Karpas-422 (cell line): ENCODE data around the gene IGIP. TPM values are rescaled to one million over a fixed set of nuclear protein-coding genes. Genes with fewer than 3 reads are reported as not detected.

Experiments
- DNase-seq: peaks from one replicate; pipeline ENCODE4 v3.0.0-alpha.2; 2015
- H2AFZ ChIP-seq: fragments of 200-600 bp; sonication (generic); 2 replicates; pipeline ENCODE4 v1.6.1; 2014; ENCODE audit warnings: antibody characterized with exemption, low read length, mixed read lengths
- H3K27ac ChIP-seq: fragments of 200-600 bp; sonication (generic); 2 replicates; pipeline ENCODE4 v1.5.1; 2014; ENCODE audit warnings: mild to moderate bottlenecking, low read length, moderate library complexity
- H3K27me3 ChIP-seq: fragments of 200-600 bp; sonication (generic); 2 replicates; pipeline ENCODE4 v1.6.1; 2014; ENCODE audit warnings: low read length, mixed read lengths
- H3K36me3 ChIP-seq: fragments of 200-600 bp; sonication (generic); 2 replicates; pipeline ENCODE4 v1.6.1; 2014; ENCODE audit warnings: low read length, mixed read lengths; ENCODE audit not compliant: insufficient read depth
- H3K4me1 ChIP-seq: fragments of 200-600 bp; sonication (generic); 2 replicates; pipeline ENCODE4 v1.6.1; 2014; ENCODE audit warnings: mild to moderate bottlenecking, low read length, mixed read lengths
- H3K4me2 ChIP-seq: fragments of 200-600 bp; sonication (generic); 2 replicates; pipeline ENCODE4 v1.6.1; 2014; ENCODE audit warnings: low read length, low read depth, mild to moderate bottlenecking; ENCODE audit not compliant: poor library complexity, severe bottlenecking
- H3K4me3 ChIP-seq: fragments of 200-600 bp; sonication (generic); 2 replicates; pipeline ENCODE4 v1.5.1; 2014; ENCODE audit warnings: mild to moderate bottlenecking, antibody characterized with exemption, low read length, mixed read lengths
- H3K79me2 ChIP-seq: fragments of 200-600 bp; sonication (generic); 2 replicates; pipeline ENCODE4 v1.6.1; 2014; ENCODE audit warnings: mild to moderate bottlenecking, low read length, mixed read lengths
- H3K9ac ChIP-seq: fragments of 200-600 bp; sonication (generic); 2 replicates; pipeline ENCODE4 v1.6.0; 2014; ENCODE audit warnings: low read length
- H3K9me2 ChIP-seq: fragments of 200-600 bp; sonication (generic), shearing (Covaris generic); replicated peaks from 2 replicates; pipeline ENCODE4 v1.6.0; 2014; ENCODE audit warnings: mild to moderate bottlenecking, low read length, moderate library complexity; ENCODE audit not compliant: insufficient read depth
- H3K9me3 ChIP-seq: fragments of 300-700, 200-600 bp; sonication (generic); 2 replicates; pipeline ENCODE4 v1.6.1; 2014; ENCODE audit warnings: low read length, mixed read lengths
- H4K20me1 ChIP-seq: fragments of 200-600 bp; sonication (generic); 2 replicates; pipeline ENCODE4 v1.6.1; 2014; ENCODE audit warnings: mild to moderate bottlenecking, antibody characterized with exemption, low read length, low read depth; ENCODE audit not compliant: insufficient read depth
- total RNA-seq: library from RNA; depleted of rRNA; stranded (reverse); fragments of >200 nt; shearing (Covaris generic); gene quantifications from 2 replicates; pipeline ENCODE4 v1.2.3, GENCODE V29; 2014; ENCODE audit warnings: low replicate concordance

The IGIP gene
- total RNA-seq, 1 experiment from 2014 or later: 3.9 TPM

DNA sequence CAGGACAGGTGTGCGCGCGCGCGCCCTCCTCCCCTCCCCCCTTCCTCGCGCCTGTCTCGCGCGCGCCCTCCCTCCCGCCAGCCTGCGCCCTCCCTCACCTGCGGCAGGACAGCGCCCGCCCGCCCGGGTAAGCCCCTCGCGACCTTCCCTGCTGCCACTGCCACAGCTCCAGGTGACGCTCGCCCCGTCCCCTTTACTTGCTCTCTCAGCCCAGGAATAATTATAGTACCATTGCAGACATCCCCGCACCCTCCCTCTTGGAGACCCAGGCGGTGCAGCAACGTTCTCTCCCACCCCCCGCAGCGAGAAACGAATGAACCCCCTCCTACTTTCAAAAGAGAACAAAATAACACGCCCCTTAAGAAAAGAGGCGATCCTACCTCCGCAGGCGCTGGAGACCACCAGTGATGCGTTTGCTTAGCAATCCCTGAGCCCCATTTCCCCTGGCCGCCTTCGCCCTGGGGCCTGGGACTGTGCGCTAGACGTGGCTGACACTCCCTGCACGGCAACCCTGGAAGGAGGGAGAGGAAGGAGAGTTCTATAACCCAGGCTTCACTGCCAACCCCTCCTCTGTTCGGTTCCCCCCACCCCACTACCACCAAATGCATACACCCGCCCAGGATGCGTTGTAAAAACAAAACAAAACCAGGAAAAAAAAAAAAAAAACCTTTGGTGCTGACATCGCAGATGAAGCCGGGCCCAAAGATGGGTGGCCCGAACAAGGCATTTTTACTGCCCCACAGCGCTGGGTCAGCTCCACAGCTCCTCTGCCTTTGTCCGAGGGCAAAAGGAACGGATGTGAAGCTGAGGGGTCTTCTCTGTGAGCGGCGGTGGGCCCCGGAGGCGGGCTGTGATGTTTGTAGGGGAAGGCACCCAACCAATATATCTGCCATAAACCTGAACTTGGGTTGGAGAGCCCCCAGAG, 17.4 kb upstream of the IGIP start:
- Histone ChIP-seq H3K9ac (peak overlapping the region; percentile 89), H3K4me3 (peak overlapping the region; percentile 69), H2AFZ (no peak overlapping the region), H3K4me1 (peaks cover 42% of the 10 kb centered on the region), H3K9me3 (no peaks in the 10 kb centered on the region), H3K27ac (no peak overlapping the region), H3K4me2 (peak overlapping the region; percentile 93), H4K20me1 (peaks cover 18% of the 10 kb centered on the region), H3K79me2 (no peaks in the 10 kb centered on the region; the same call in 1 of the 2 replicates), H3K27me3 (no peaks in the 10 kb centered on the region; the same call in 1 of the 2 replicates), H3K9me2 (no peaks in the 10 kb centered on the region), H3K36me3 (no peaks in the 10 kb centered on the region)
- DNase-seq: peak; percentile 47

DNA sequence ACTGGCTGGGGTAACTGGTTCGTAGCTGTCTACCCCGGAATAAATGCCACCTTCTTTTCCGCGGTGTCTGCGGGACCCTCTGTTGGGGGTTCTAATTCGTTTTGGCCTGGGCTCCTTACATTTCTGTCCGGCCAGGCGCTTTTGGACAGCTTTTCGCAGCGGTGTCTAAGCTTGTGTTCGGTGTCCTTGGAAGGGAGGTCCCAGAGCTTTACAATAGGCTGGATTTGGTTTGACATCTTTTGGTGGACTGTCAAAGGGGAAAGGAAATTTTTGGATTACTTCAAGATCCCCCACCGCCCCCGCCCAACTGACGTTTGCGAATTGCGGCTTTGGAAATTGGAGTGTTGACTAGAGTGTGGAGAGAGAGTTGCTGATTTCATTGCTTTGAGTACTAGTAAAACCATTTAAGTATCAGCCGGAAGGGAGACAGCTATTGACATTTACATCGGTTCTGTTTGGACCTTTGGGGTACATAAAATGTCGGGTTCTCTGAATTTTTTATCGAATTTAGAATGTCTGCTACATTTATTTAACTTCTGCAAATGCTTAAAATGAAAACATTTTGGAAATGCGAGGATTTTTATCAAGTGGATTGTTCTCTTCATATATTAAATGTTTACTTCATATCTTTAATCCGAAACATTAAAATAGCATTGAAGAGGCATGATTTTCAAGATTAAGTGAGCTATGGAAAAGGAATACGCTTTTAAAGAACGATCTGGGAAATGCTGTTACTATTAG, 16.5 kb upstream of the IGIP start:
- Histone ChIP-seq H3K9me3 (no peaks in the 10 kb centered on the region), H4K20me1 (peaks cover 18% of the 10 kb centered on the region), H3K9ac (peak overlapping the region; percentile 89), H3K36me3 (no peaks in the 10 kb centered on the region), H3K27ac (no peak overlapping the region), H3K9me2 (no peaks in the 10 kb centered on the region), H3K4me1 (peaks cover 44% of the 10 kb centered on the region), H3K27me3 (no peaks in the 10 kb centered on the region; the same call in 1 of the 2 replicates), H2AFZ (no peak overlapping the region), H3K4me3 (peak overlapping the region; percentile 69), H3K4me2 (peak overlapping the region; percentile 93), H3K79me2 (no peaks in the 10 kb centered on the region; the same call in 1 of the 2 replicates)
- no peak for DNase-seq

DNA sequence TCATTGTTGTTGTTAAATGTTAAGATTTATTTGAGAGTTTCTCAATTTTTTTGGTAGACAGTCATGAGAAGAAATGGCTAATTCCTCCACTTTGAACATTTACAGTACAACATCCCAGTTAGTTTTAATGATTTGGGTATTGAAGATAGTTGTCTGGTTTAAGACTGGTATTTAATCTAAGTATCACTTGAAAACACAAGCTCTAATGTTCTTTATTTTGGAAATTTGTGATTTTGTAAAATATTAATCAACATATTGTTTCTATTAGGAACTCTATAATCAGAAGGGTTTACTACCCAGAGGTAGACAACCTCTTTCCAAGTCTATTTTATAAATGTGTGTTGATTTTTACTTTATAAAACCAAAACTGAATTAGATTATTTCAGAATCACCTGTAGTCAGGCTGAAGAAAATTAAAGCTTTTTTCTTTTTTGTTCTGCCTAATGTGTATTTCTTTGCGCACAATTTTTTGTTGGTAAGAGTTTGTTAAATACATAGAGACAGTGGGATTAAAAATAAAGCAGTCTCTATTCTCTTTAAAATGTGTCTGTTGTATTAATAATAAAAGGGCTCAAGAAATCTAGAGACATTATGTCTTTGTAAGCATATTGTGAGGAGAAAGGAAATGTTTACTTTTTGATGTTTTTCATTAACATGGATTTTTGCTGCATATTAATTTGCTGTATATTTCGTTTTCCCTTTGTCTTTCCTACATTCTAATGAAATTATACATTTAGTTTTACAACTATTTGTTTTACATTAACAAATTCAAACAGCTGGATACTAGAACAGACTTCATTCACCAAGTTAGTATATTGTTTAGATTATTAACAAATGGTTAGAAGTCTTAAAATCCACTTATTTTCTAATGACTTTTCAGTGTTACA, 15.7 kb upstream of the IGIP start:
- H3K9ac ChIP-seq: no peak overlapping the region
- peaks cover 52% of the 10 kb centered on the region for H3K4me1 ChIP-seq
- H3K4me3 ChIP-seq: no peak overlapping the region

DNA sequence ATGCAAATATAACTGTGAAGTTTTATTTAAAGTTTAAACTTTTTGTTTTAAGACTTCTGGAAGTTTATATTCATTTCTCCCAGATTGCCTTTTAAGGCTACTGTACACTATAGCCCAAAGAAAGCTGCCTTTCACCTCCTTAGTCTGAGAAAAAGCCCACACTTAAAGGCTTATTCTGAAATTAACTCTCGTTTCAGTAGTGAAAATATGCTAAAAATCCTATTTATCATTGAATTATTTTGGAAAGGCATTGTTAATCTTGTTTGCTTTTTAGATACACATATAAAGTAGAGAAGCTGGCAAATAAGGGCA, 15.1 kb upstream of the IGIP start:
- Histone ChIP-seq H3K4me2 (no peak overlapping the region), H4K20me1 (peaks cover 23% of the 10 kb centered on the region)

More for the DNA sequence above, 15.7 kb upstream of the IGIP start:
- no peaks in the 10 kb centered on the region; the same call in 1 of the 2 replicates for H3K27me3 ChIP-seq
- peaks cover 22% of the 10 kb centered on the region for H4K20me1 ChIP-seq
- no peaks in the 10 kb centered on the region for H3K9me3 ChIP-seq
- H3K9me2 ChIP-seq: no peaks in the 10 kb centered on the region
- peak overlapping the region; percentile 93 for H3K4me2 ChIP-seq
- DNase-seq: no peak
- H3K36me3 ChIP-seq: no peaks in the 10 kb centered on the region
- H3K79me2 ChIP-seq: no peaks in the 10 kb centered on the region; the same call in 1 of the 2 replicates
- H3K27ac ChIP-seq: no peak overlapping the region
- no peak overlapping the region for H2AFZ ChIP-seq

DNA sequence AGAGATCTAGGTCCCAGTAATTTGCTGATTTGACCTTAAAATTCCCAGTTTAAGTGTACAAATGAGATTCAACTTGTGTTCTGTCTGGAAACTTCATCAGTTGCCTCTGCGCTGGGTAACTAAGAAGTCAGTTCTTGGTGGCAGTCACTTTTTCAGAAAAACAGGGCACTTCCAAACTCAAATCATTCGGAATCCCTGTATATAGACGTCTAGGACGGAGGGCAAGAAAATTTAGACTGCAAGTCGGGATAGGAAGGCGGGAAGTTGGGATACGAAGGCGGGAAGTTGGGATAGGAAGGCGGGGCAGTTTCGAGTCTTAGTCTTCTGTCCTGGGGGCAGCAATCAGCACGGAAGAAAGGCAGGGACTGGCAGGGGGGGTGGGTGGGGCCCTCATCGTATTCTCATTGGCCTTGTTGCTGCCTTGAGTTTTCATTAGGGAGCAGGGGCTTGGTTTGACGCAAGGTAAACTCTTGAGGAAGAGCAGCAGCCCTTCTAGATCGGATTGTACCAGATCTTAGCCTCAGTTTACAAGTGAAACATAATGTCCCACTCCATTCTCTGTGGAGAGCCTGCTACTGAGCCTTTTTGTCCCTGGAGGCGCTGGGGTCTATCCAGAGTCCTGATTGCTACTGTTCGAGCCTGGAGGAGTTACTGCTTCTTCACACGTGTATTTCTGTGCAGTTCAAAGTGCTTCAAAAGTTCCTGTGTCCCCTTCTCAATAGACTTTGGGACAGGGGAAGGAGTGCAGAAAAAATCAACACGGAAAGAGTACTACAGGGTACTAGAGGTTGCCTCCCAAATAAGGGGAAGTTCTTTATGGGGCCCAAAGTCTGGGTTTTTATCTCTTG, 14.5 kb upstream of the IGIP start:
- DNase-seq: no peak
- no peak overlapping the region for H3K27ac ChIP-seq
- H4K20me1 ChIP-seq: peaks cover 29% of the 10 kb centered on the region
- H3K36me3 ChIP-seq: no peaks in the 10 kb centered on the region
- H3K9ac ChIP-seq: no peak overlapping the region
- no peaks in the 10 kb centered on the region; the same call in 1 of the 2 replicates for H3K79me2 ChIP-seq
- H3K9me2 ChIP-seq: no peaks in the 10 kb centered on the region
- H3K4me3 ChIP-seq: no peak overlapping the region
- no peaks in the 10 kb centered on the region; the same call in 1 of the 2 replicates for H3K27me3 ChIP-seq
- no peak overlapping the region for H3K4me2 ChIP-seq
- H3K4me1 ChIP-seq: peaks cover 61% of the 10 kb centered on the region
- no peak overlapping the region for H2AFZ ChIP-seq
- H3K9me3 ChIP-seq: no peaks in the 10 kb centered on the region

More for the DNA sequence above, 15.1 kb upstream of the IGIP start:
- Histone ChIP-seq H3K36me3 (no peaks in the 10 kb centered on the region), H3K4me3 (no peak overlapping the region), H3K79me2 (no peaks in the 10 kb centered on the region; the same call in 1 of the 2 replicates), H3K4me1 (peaks cover 56% of the 10 kb centered on the region), H3K27ac (no peak overlapping the region), H3K27me3 (no peaks in the 10 kb centered on the region; the same call in 1 of the 2 replicates), H2AFZ (no peak overlapping the region), H3K9me2 (no peaks in the 10 kb centered on the region), H3K9ac (no peak overlapping the region), H3K9me3 (no peaks in the 10 kb centered on the region)
- DNase-seq: no peak

DNA sequence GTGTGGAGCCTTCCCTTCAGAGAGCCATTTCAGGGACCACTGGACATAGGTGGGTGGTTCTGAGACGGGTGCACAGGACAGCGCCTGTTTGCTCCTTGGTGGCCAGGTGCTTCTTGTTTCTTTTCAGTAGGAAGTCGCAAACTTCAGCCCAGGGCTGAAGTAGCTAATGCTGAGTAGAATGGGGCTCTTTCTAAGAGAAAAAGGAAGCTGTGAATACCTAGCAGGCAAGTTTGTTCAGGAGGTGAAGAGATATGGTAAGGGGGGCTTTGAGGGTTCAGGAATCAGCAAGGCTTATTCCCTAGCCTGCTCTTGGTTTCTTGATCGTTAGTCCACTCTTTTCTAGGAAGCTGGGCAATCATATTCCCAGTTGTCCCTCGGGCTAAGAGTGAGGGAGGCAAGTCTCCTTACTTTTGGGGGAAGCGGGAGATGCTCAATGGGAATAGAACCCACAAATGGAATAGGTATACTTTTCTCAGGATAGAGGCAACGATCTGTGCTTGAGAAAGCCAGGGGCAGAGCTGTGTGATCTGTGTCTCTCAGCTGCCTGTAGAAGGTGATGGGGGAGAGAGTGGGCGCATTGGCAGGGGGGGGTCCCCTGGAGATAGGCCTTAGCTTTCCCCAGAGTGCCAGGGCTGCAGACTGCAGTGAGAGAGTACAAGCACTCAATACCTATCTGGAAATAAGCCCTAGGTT, 13.7 kb upstream of the IGIP start:
- Histone ChIP-seq H3K9ac (no peak overlapping the region), H3K79me2 (no peaks in the 10 kb centered on the region; the same call in 1 of the 2 replicates), H3K9me3 (no peaks in the 10 kb centered on the region), H3K4me1 (peaks cover 57% of the 10 kb centered on the region), H3K4me3 (no peak overlapping the region), H3K27me3 (no peaks in the 10 kb centered on the region; the same call in 1 of the 2 replicates), H3K27ac (no peak overlapping the region), H4K20me1 (peaks cover 34% of the 10 kb centered on the region), H2AFZ (no peak overlapping the region), H3K36me3 (no peaks in the 10 kb centered on the region), H3K4me2 (peak overlapping the region; percentile 98), H3K9me2 (no peaks in the 10 kb centered on the region)
- peak; percentile 49 for DNase-seq
